ENCODE measurements around the gene SAYSD1. TPM values are rescaled to one million over a fixed set of nuclear protein-coding genes. Genes with fewer than 3 reads are reported as not detected.

Gene SAYSD1
- total and polyA plus RNA-seq, 9 of the 15 experiments (the other 6 are each of a cell fraction or from before 2014, with no cell fraction given): 3.5 to 19.1 (median 12.4) TPM

- TF ChIP-seq NFE2L1 (tag; IDR thresholded peaks at IDR 0.05; ENCODE audit: borderline replicate concordance, low read depth): no peak
- no peak for TF ChIP-seq TAF9B (IDR thresholded peaks at IDR 0.05; ENCODE audit: partially characterized antibody)
- no peak for TF ChIP-seq GTF2F1 (IDR thresholded peaks at IDR 0.05; ENCODE audit: low read depth, low read length)
- no peak for TF ChIP-seq MAX (CRISPR knock-in tag; IDR thresholded peaks at IDR 0.05)
- TF ChIP-seq ZNF165 (CRISPR knock-in tag; IDR thresholded peaks at IDR 0.05; ENCODE audit: borderline replicate concordance): no peak
- no peak for TF ChIP-seq CHD1 (IDR thresholded peaks at IDR 0.05; ENCODE audit: low read length)
- TF ChIP-seq ZBTB33 (CRISPR knock-in tag; IDR thresholded peaks at IDR 0.05): no peak
- TF ChIP-seq SMAD1 (IDR thresholded peaks at IDR 0.05; ENCODE audit: low read depth, low read length, partially characterized antibody): no peak
- no peak for TF ChIP-seq SRSF7 (optimal IDR thresholded peaks at IDR 0.05; ENCODE audit: low read depth, low read length)
- no peak for TF ChIP-seq XRCC5 (IDR thresholded peaks at IDR 0.05; ENCODE audit: low read depth, low read length)
- no peak for TF ChIP-seq STAT5B (CRISPR knock-in tag; IDR thresholded peaks at IDR 0.05)
- no peak for TF ChIP-seq SMAD3 (CRISPR knock-in tag; conservative IDR thresholded peaks at IDR 0.05)
Measured at GRCh38 chr6:39104528-39104927, 10.5 kb downstream of the SAYSD1 start (continued).
